Measurements from ENCODE around the gene RPS6KA2.

The RPS6KA2 gene

GRCh38 chr6:166592821-166593220 is 34.2 kb downstream of the RPS6KA2 start:
- TF ChIP-seq, protein P1, sequence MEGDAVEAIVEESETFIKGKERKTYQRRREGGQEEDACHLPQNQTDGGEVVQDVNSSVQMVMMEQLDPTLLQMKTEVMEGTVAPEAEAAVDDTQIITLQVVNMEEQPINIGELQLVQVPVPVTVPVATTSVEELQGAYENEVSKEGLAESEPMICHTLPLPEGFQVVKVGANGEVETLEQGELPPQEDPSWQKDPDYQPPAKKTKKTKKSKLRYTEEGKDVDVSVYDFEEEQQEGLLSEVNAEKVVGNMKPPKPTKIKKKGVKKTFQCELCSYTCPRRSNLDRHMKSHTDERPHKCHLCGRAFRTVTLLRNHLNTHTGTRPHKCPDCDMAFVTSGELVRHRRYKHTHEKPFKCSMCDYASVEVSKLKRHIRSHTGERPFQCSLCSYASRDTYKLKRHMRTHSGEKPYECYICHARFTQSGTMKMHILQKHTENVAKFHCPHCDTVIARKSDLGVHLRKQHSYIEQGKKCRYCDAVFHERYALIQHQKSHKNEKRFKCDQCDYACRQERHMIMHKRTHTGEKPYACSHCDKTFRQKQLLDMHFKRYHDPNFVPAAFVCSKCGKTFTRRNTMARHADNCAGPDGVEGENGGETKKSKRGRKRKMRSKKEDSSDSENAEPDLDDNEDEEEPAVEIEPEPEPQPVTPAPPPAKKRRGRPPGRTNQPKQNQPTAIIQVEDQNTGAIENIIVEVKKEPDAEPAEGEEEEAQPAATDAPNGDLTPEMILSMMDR (conservative IDR thresholded peaks at IDR 0.05; ENCODE audit: low read length): no peak
- peak; percentile 45 for DNase-seq (ENCODE audit: low read depth)
- H3K4me3 ChIP-seq (ENCODE audit: low read length): no peak overlapping the region

- TF ChIP-seq, protein P1 (conservative IDR thresholded peaks at IDR 0.05; ENCODE audit: low read length): no peak
- no peak for DNase-seq (ENCODE audit: low read depth)
- H3K4me3 ChIP-seq (ENCODE audit: low read length): no peak overlapping the region
Measured at GRCh38 chr6:166591961-166592520, 35.0 kb downstream of the RPS6KA2 start.

DNA sequence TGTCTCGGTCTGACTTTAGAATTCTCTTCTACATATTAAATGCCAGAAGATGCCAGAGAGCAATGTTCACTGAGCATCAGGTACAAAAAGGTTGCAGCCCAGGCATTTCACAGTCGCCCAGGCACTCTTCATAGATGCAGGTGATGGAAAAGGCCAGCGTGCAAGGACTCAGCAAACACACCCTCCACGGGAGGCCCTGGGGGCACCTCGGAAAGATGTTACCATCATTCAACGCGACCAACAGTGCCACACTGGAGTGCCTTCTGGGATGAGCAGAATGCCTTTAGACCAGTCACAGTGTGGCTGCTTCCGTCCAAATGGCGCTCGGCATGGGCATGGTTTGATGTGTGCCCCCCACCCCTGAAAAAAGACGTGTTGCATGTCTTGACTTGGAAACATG is 36.0 kb downstream of the RPS6KA2 start:
- TF ChIP-seq, protein P1 (conservative IDR thresholded peaks at IDR 0.05; ENCODE audit: low read length): no peak

GRCh38 chr6:166589786-166590574 is 37.1 kb downstream of the RPS6KA2 start:
- H3K4me3 ChIP-seq (ENCODE audit: low read length): no peak overlapping the region
- TF ChIP-seq, protein P1 (conservative IDR thresholded peaks at IDR 0.05; ENCODE audit: low read length): no peak
- DNase-seq (ENCODE audit: low read depth): no peak

More for the DNA sequence above, 36.0 kb downstream of the RPS6KA2 start:
- no peak for DNase-seq (ENCODE audit: low read depth)
- H3K4me3 ChIP-seq (ENCODE audit: low read length): no peak overlapping the region

- no peak for DNase-seq (ENCODE audit: low read depth)
- H3K4me3 ChIP-seq (ENCODE audit: low read length): no peak overlapping the region
- TF ChIP-seq, protein P1 (conservative IDR thresholded peaks at IDR 0.05; ENCODE audit: low read length): no peak
Measured at GRCh38 chr6:166589337-166589731, 37.7 kb downstream of the RPS6KA2 start.

DNA sequence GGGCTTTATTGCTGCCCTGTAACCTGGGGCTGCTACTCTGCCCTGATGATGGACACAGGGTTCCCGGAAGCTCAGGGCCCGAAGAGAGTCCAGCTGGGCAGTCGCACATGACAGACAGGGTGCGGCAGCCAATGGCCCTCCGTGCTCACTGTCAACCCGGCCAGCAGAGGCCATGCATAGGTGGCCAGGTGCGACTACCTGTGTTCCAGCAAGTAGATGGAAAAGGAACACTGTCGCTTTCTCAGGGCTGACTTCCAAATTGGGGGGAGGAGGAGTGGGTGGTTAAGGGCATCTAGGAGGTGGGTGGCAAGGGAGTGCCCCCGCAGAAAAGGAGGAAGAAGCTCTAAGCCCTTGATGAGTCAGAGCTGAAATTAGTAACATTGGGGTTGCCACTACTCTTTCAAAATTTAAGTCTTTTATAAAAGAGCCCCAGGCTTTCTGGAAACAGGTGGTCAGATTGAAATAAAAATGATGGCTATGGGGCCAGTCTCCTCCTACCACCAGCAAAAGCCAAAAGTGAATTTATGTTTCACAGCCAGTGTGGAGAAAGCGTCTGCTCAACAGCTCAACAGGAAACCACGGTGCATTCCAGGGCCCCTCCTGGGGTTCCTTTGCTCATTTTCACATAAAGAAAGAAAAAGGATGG is 38.2 kb downstream of the RPS6KA2 start:
- peak; percentile 92 for DNase-seq (ENCODE audit: low read depth)
- TF ChIP-seq, protein P1 (conservative IDR thresholded peaks at IDR 0.05; ENCODE audit: low read length): no peak
- no peak overlapping the region for H3K4me3 ChIP-seq (ENCODE audit: low read length)

Data from AG10803 (cell line).